ENCODE data around the gene ABHD12B.

The ABHD12B gene

DNA sequence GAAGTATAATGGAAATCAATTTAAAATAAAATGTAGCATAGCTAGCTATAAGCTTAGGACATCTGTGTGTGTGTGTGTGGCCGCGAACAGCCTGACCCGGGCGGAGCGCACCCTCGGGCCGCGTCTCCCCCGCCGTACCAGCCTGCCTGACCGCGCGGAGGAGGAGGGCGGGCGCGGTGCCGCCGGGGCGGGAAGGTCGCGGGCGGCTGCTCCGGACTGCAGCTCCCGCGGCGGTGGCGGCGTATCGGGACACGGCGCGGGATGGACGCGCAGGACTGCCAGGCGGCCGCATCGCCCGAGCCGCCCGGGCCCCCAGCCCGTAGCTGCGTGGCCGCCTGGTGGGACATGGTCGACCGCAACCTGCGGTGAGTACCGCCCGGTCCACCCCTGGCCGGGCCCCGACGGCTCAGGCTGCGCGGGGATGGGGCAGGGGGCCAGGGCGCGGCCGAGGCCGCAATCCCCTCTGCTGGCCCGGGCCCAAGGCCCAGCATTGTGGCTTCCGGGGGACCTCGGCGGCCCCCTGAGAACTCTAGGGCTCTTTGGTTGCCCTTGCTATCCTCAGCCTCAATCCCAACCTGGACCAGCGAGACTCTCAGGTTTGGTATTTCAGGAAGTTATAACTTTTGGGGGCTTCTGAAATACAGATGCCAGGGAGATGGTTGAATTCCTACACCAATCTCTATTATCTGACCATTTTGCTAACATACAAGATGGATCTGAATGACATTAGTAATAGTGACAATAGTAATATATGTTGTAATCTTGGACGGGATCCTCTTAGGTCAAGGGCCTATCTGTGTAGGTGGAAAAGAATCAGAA is at the start of gene ABHD12B:
Gene ABHD12B (plus strand): TSS at position 140 of the 819 bp plus-strand sequence. CDS start 122 bp downstream, at position 262.
- TF ChIP-seq GATA2 (IDR thresholded peaks at IDR 0.05; ENCODE audit: low read depth, low read length) (no peak), GATA3 (IDR thresholded peaks at IDR 0.05; ENCODE audit: low read depth, low read length) (no peak)

- no peak for TF ChIP-seq GATA3 (IDR thresholded peaks at IDR 0.05; ENCODE audit: low read depth, low read length)
- TF ChIP-seq GATA2 (IDR thresholded peaks at IDR 0.05; ENCODE audit: low read depth, low read length): no peak
These were observed 49.3 kb upstream of the ABHD12B start for GRCh38 chr14:50822501-50823042.

DNA sequence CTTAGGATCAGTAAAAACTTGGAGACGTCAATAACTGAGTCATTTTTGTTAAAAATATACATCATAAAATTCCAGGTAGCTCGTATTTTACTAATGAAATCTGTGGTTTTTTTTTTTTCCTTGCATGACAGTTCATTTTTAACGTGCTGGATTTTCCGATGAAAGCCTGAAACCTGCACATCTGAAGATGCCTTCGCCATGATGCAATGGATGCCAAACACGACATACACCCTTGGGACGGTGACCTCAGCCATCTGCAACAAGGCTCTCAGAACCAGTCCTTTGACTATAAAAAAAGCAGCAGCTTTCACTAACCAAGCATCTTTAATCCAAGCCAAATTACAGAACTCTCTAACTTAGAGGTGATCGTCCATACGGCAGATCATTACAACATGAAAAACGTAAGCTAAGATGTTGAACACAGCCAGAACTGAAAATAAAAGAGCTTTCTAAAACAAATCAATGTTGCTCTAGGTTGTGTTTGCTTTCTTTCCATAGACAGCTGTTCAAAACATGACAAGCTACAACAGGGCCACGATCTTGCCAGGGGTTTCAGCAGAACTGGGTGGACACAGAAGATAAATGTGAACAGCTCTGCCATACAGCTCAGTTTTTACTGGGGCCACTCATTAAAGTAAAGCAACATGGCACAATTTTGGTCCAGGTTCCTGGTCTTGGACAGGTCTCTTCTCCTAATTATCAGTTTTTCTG is 48.6 kb upstream of the ABHD12B start:
- TF ChIP-seq GATA3 (IDR thresholded peaks at IDR 0.05; ENCODE audit: low read depth, low read length): no peak
- no peak for TF ChIP-seq GATA2 (IDR thresholded peaks at IDR 0.05; ENCODE audit: low read depth, low read length)

GRCh38 chr14:50823762-50824636 is 47.9 kb upstream of the ABHD12B start:
- TF ChIP-seq GATA2 (IDR thresholded peaks at IDR 0.05; ENCODE audit: low read depth, low read length) (no peak), GATA3 (IDR thresholded peaks at IDR 0.05; ENCODE audit: low read depth, low read length) (no peak)

DNA sequence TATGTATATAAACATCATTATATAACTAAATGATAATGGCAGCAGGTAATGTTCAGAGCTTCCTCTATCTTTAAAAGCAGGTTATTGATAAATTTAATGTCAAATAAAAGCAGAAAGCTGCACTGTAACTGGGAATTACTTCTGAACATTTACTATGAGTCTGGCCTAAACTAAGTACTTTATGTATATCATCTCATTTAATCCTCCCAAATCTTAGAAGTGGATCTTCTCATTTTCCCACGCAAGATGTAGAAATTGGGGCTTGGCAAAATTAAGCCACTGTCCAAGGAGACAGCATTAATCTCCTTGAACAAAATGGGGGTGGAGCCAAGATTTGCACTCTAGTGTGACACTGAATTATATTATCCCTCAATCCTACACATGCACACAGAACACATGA is 46.5 kb upstream of the ABHD12B start:
- TF ChIP-seq GATA2 (IDR thresholded peaks at IDR 0.05; ENCODE audit: low read depth, low read length): no peak
- no peak for TF ChIP-seq GATA3 (IDR thresholded peaks at IDR 0.05; ENCODE audit: low read depth, low read length)

DNA sequence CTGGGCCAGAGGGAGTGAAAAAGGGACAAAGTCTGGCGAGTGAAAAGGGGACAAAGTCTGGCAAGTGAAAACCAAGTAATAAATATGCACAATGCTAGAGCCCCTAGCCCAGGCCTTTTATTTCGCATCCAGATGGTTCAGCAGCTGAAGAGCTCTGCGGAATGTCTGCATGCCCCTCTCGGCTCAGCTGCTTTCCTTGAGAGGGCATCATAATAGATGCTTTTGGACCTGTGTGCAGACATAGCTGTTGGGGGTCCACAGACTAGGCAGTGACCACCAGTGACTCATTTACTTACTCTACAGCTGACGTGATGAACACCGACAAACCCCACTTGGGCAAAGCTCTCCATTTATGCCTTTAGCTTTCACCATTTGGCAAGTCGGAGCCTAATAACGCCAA is 45.2 kb upstream of the ABHD12B start:
- TF ChIP-seq GATA2 (IDR thresholded peaks at IDR 0.05; ENCODE audit: low read depth, low read length): no peak
- no peak for TF ChIP-seq GATA3 (IDR thresholded peaks at IDR 0.05; ENCODE audit: low read depth, low read length)

GRCh38 chr14:50828721-50829488 is 42.9 kb upstream of the ABHD12B start:
- TF ChIP-seq GATA2 (IDR thresholded peaks at IDR 0.05; ENCODE audit: low read depth, low read length): no peak
- no peak for TF ChIP-seq GATA3 (IDR thresholded peaks at IDR 0.05; ENCODE audit: low read depth, low read length)

GRCh38 chr14:50829489-50830043 is 42.3 kb upstream of the ABHD12B start:
- TF ChIP-seq GATA2 (IDR thresholded peaks at IDR 0.05; ENCODE audit: low read depth, low read length) (no peak), GATA3 (IDR thresholded peaks at IDR 0.05; ENCODE audit: low read depth, low read length) (no peak)

DNA sequence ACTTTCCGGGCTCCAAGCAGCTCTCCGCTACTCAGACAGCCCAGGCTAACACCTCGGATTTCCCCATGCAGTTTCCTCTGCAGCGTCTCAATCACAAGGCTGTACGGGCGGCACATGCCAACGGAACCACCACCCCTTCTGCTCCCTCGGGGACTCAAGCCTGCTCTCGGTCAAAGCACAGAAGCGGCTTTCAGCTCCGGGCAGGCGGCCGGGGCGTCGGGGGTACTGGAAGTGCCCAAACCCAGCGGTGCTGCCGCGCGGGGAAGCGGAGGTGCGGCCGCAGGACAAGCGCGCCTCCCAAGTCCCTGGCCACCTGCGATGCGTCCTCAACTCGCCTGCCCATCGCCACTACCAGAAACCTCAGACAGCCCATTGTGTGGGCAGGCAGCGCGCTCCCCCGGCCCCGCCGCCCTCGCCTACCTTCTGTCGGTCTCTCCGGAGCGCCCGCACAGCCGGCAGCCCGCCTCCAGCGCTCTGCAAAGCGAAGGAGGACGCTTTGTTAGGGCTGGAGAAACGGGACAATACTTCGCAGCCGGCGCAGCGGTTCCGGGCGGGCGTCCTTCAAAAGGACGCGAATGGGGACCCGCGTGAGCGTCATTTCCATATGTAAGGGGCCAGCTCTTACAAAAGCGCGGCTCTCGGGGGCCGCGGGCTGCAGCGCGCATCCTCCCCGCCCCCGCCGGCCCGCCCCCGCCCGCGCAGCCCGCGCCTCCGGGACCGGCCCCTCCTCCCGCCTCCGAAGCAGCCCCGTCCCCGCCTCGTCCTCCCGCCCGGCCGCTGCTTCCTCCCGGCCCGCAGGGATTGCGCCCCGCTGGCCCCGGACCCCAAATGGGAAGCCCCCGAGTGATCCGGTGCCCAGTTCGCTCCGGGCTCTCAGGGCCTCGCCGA is 41.6 kb upstream of the ABHD12B start:
- TF ChIP-seq GATA3 (IDR thresholded peaks at IDR 0.05; ENCODE audit: low read depth, low read length): no peak

DNA sequence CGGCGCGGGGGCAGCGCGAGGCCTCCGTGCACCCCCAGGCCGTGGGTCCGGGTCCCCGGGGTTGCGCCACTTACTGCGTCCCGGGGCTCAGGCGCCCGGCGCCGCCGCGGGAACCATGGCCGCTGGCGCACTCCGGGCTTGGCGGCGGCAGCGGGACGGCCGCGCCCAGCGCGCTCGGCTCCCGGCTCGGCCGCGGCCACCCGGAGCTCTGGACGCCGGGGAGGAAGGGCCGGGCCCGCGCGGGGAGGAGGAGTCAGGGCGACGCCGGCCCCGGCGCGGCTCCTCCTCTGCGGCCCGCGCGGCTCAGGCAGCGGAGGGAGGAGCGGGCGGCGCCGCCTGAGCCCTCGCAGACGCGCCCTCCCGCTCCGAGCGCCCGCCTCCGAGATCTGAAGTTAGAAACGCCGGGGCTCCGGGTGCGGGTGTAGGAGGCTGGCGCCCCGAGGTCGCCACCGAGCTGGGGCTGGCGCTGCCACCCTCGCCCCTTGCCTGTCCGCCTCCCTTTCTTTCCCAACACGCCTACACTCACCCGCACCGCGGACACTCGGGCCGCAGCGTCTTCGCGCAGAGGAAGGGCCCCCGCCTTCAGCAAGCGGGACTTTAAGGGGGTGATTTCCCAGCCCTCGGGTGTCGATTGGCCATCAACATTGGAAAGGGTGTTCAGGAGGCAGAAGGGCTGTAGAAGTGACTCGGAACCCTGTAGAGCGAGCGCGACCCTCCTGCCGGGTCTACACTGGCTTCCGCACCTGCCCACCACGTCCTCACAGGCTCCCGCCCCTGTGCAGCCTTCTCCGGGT is 40.7 kb upstream of the ABHD12B start, which contains the start of gene NIN:
Gene NIN (minus strand): TSS at position 231 of the 794 bp plus-strand sequence. CDS start 9,106 bp downstream, outside the sequence.
- no peak for TF ChIP-seq GATA3 (IDR thresholded peaks at IDR 0.05; ENCODE audit: low read depth, low read length)
- TF ChIP-seq GATA2 (IDR thresholded peaks at IDR 0.05; ENCODE audit: low read depth, low read length): no peak

DNA sequence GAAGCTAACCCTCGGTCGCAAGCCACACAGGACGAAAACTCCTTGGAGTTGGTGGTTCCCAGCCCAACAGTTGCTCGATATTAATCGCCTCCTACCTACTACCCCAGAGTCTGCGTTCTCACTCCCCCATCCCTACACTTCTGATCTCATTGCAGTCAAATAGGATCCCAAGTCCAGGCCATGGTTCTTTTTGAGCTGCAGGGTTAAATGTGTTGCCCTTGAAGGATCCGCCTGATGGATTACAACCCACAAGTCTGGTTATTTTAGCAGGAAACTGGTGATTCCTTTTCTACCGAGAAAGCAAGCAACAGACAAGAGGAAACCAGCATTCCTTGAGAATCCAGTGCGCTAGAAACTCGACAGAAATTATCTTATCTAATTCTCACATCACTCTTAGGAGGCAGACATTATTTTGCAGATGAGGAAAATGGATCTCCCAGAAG is 40.1 kb upstream of the ABHD12B start:
- no peak for TF ChIP-seq GATA2 (IDR thresholded peaks at IDR 0.05; ENCODE audit: low read depth, low read length)
- TF ChIP-seq GATA3 (IDR thresholded peaks at IDR 0.05; ENCODE audit: low read depth, low read length): no peak
